ENCODE data around the gene SRSF3.

- TF ChIP-seq CTCF (conservative IDR thresholded peaks at IDR 0.05; ENCODE audit: low read length) (no peak), EZH2phosphoT487 (IDR thresholded peaks at IDR 0.05; ENCODE audit: borderline replicate concordance, low read depth, low read length) (no peak)
These were observed 13.7 kb downstream of the SRSF3 start for GRCh38 chr6:36607683-36608386.

Measured in OCI-LY7 (cell line).